RWPE2 (cell line): ENCODE data around the gene RNLS.

Source experiments
- ATAC-seq: fragments of 200-7000 bp; cut with Tn5 transposase; 3 replicates; pipeline ENCODE4 v1.9.1; 2021; ENCODE audit warnings: low read depth
- DNase-seq: peaks from one replicate; pipeline ENCODE4 v3.0.0-alpha.2; 2020; ENCODE audit warnings: low spot score
- H3K27ac ChIP-seq: fragments of 450-650 bp; 2 replicates; pipeline ENCODE4 v1.5.1; 2017; ENCODE audit warnings: mild to moderate bottlenecking; ENCODE audit not compliant: poor library complexity, severe bottlenecking
- H3K27me3 ChIP-seq: fragments of 250-450 bp; sonication (Bioruptor Pico); 2 replicates; pipeline ENCODE4 v1.5.1; 2021; ENCODE audit warnings: mild to moderate bottlenecking, moderate library complexity; ENCODE audit not compliant: insufficient read depth, poor library complexity, severe bottlenecking
- H3K36me3 ChIP-seq: fragments of 250-450 bp; sonication (Bioruptor Pico); 2 replicates; pipeline ENCODE4 v1.5.1; 2020; ENCODE audit warnings: low read depth, mild to moderate bottlenecking, moderate library complexity
- H3K4me1 ChIP-seq: fragments of 250-450 bp; sonication (Bioruptor Pico); 2 replicates; pipeline ENCODE4 v1.5.1; 2021; ENCODE audit warnings: mild to moderate bottlenecking, moderate library complexity; ENCODE audit not compliant: insufficient read depth, poor library complexity, severe bottlenecking
- H3K4me3 ChIP-seq: fragments of 250-450 bp; sonication (Bioruptor Pico); 2 replicates; pipeline ENCODE4 v1.5.1; 2021; ENCODE audit warnings: mild to moderate bottlenecking, moderate library complexity; ENCODE audit not compliant: severe bottlenecking
- H3K9me3 ChIP-seq: fragments of 250-450 bp; sonication (Bioruptor Pico); 2 replicates; pipeline ENCODE4 v1.5.1; 2021; ENCODE audit warnings: mild to moderate bottlenecking, moderate library complexity; ENCODE audit not compliant: severe bottlenecking
- CTCF ChIP-seq: fragments of 450-650 bp; IDR thresholded peaks from one replicate; pipeline ENCODE4 v1.5.1; 2017; ENCODE audit warnings: mild to moderate bottlenecking, moderate library complexity; ENCODE audit not compliant: poor library complexity, severe bottlenecking

The RNLS gene

GRCh38 chr10:88409824-88410223 is 173.3 kb downstream of the RNLS start:
- H3K27ac ChIP-seq, result no peak overlapping the region
- H3K4me1 ChIP-seq, result no peaks in the 10 kb centered on the region
- no peaks in the 10 kb centered on the region for H3K27me3 ChIP-seq
- H3K9me3 ChIP-seq, result no peaks in the 10 kb centered on the region
- H3K4me3 ChIP-seq, result no peak overlapping the region
- H3K36me3 ChIP-seq, result no peaks in the 10 kb centered on the region
- DNase-seq (no peak), ATAC-seq (no peak)
- no peak for TF ChIP-seq CTCF

GRCh38 chr10:88409236-88409635 is 173.9 kb downstream of the RNLS start:
- no peak overlapping the region for H3K27ac ChIP-seq
- no peaks in the 10 kb centered on the region for H3K27me3 ChIP-seq
- H3K36me3 ChIP-seq, result no peaks in the 10 kb centered on the region
- no peaks in the 10 kb centered on the region for H3K9me3 ChIP-seq
- no peak overlapping the region for H3K4me3 ChIP-seq
- H3K4me1 ChIP-seq, result no peaks in the 10 kb centered on the region
- no peak for TF ChIP-seq CTCF
- ATAC-seq (peak; percentile 55), DNase-seq (no peak)

- H3K27ac ChIP-seq, result no peak overlapping the region
- no peaks in the 10 kb centered on the region for H3K4me1 ChIP-seq
- no peak for DNase-seq
These were observed 175.0 kb downstream of the RNLS start for GRCh38 chr10:88408096-88408495.

GRCh38 chr10:88404133-88404532 is 179.0 kb downstream of the RNLS start:
- no peak for TF ChIP-seq CTCF
- H3K36me3 ChIP-seq, result no peaks in the 10 kb centered on the region
- H3K4me3 ChIP-seq, result no peak overlapping the region
- H3K4me1 ChIP-seq, result no peaks in the 10 kb centered on the region
- no peak overlapping the region for H3K27ac ChIP-seq
- no peak for DNase-seq
- peaks cover 2% of the 10 kb centered on the region for H3K9me3 ChIP-seq
- H3K27me3 ChIP-seq, result no peaks in the 10 kb centered on the region
- ATAC-seq, result no peak

More at GRCh38 chr10:88408096-88408495, 175.0 kb downstream of the RNLS start:
- TF ChIP-seq CTCF, result no peak
- H3K4me3 ChIP-seq, result no peak overlapping the region
- no peak for ATAC-seq
- H3K27me3 ChIP-seq, result no peaks in the 10 kb centered on the region
- no peaks in the 10 kb centered on the region for H3K9me3 ChIP-seq
- H3K36me3 ChIP-seq, result no peaks in the 10 kb centered on the region

GRCh38 chr10:88401671-88402347 is 181.3 kb downstream of the RNLS start:
- H3K9me3 ChIP-seq, result peaks cover 2% of the 10 kb centered on the region
- TF ChIP-seq CTCF, result peak; percentile 63
- no peaks in the 10 kb centered on the region for H3K36me3 ChIP-seq
- ATAC-seq (peak; percentile 52; the same call in 2 of the 3 replicates), DNase-seq (no peak)
- H3K4me3 ChIP-seq, result no peak overlapping the region
- H3K27ac ChIP-seq, result no peak overlapping the region
- no peaks in the 10 kb centered on the region for H3K4me1 ChIP-seq
- no peaks in the 10 kb centered on the region for H3K27me3 ChIP-seq
